H1 (cell line): ENCODE data around the gene BSDC1.

Experiments
- MAFK ChIP-seq: IDR thresholded peaks from 2 replicates; pipeline ENCODE4 v1.6.1; 2012; ENCODE audit warnings: low read depth, mild to moderate bottlenecking, improper control_type of control experiment, low read length
- TF ChIP-seq, protein P1 (sequence below), 3 experiments: IDR thresholded peaks; 1 replicate in 2 of 3; 2 replicates in 1 of 3; pipeline versions ENCODE4 v1.5.1 to v1.6.1; 2011; ENCODE audit warnings: low read length in 3 of 3, mild to moderate bottlenecking in 3 of 3, inconsistent platforms in 2 of 3, low read depth in 1 of 3, moderate library complexity in 1 of 3; ENCODE audit not compliant: insufficient read depth in 1 of 3; ENCODE audit errors: control extremely low read depth in 1 of 3
- TF ChIP-seq, protein P2 (sequence below): IDR thresholded peaks from 2 replicates; pipeline ENCODE4 v1.6.1; 2011; ENCODE audit warnings: low read depth, mild to moderate bottlenecking, low read length; ENCODE audit not compliant: insufficient read depth

DNA sequence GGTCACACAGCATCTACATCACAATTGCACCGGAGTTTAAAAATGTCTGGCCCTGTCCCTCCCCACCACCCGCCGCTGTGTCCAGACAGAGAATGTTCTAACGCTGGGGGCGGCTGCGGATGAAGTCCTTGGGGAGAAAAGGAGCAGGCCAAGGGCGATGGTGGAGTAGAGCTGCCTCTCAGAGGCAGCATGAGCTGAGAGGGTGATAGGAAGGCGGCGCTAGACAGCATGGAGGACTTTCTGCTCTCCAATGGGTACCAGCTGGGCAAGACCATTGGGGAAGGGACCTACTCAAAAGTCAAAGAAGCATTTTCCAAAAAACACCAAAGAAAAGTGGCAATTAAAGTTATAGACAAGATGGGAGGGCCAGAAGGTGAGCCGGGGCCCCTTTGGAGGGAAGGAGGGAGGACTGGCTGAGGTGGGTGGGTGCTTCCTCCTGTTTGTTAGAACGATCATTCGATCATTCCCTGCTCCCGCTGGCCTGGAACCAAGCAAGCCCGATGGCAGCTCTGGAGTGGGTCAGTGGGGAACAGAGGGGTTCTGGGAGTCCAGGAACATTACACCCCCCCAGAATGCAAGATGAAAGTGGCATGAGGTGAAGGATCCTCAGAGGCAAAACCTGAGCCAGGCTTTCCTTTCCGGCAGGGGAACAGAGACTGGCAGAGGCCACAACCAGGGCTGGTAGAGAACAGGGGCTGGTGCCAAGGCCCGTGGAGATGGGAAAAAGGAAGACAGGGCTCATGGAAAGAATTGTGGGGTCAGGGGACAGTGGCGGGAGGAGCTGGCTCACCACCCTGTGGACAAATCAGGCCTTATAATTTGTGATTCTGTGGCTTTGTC lies 31.5 kb downstream of the BSDC1 start, which contains the start of the genes FAM229A and TSSK3:
- no peak for TF ChIP-seq MAFK
- TF ChIP-seq, protein P1, sequence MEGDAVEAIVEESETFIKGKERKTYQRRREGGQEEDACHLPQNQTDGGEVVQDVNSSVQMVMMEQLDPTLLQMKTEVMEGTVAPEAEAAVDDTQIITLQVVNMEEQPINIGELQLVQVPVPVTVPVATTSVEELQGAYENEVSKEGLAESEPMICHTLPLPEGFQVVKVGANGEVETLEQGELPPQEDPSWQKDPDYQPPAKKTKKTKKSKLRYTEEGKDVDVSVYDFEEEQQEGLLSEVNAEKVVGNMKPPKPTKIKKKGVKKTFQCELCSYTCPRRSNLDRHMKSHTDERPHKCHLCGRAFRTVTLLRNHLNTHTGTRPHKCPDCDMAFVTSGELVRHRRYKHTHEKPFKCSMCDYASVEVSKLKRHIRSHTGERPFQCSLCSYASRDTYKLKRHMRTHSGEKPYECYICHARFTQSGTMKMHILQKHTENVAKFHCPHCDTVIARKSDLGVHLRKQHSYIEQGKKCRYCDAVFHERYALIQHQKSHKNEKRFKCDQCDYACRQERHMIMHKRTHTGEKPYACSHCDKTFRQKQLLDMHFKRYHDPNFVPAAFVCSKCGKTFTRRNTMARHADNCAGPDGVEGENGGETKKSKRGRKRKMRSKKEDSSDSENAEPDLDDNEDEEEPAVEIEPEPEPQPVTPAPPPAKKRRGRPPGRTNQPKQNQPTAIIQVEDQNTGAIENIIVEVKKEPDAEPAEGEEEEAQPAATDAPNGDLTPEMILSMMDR (IDR thresholded peaks at IDR 0.05; ENCODE audit: control extremely low read depth in 1 of 3, insufficient read depth in 1 of 3, low read depth in 1 of 3, low read length in 3 of 3) = no peak
- TF ChIP-seq, protein P2, sequence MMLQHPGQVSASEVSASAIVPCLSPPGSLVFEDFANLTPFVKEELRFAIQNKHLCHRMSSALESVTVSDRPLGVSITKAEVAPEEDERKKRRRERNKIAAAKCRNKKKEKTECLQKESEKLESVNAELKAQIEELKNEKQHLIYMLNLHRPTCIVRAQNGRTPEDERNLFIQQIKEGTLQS = no peak
